GM10266 (cell line): ENCODE data around the gene LAD1.

ENCODE experiments used
- DNase-seq: peaks from one replicate; pipeline ENCODE4 v3.0.0; 2012; ENCODE audit errors: extremely low spot score
- CTCF ChIP-seq: IDR thresholded peaks from 2 replicates; pipeline ENCODE4 v1.5.1; 2012; ENCODE audit warnings: mild to moderate bottlenecking, low read depth; ENCODE audit not compliant: control insufficient read depth, insufficient read depth; ENCODE audit errors: missing control alignments

LAD1 gene

GRCh38 chr1:201359873-201360210 lies 39.3 kb downstream of the LAD1 start:
- no peak for TF ChIP-seq CTCF
- DNase-seq: no peak

GRCh38 chr1:201359031-201359872 lies 39.9 kb downstream of the LAD1 start:
- no peak for DNase-seq
- no peak for TF ChIP-seq CTCF

DNA sequence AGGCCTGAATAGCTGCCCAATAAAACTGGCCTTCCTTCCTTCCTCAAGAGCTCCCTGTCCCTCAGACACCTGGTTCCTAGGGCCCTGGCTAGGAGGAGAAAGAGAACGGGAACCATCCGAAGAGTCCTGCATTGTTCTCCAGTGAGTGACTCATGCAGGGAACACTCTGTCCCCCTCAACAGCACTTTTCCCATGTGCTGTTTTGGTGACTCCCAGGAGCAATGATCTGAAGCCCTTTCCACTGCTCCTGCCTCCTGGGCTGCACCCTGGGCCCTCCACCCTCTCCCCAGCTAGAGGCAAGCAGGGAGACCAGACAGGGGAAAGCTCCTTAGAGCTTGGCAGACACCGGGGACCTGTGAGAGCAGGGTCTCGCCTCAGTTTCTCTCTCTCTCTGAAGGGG lies 40.5 kb downstream of the LAD1 start:
- DNase-seq: no peak
- no peak for TF ChIP-seq CTCF

GRCh38 chr1:201357636-201358348 lies 41.3 kb downstream of the LAD1 start:
- DNase-seq: no peak
- TF ChIP-seq CTCF: no peak

GRCh38 chr1:201357211-201357610 lies 41.9 kb downstream of the LAD1 start:
- no peak for TF ChIP-seq CTCF

DNA sequence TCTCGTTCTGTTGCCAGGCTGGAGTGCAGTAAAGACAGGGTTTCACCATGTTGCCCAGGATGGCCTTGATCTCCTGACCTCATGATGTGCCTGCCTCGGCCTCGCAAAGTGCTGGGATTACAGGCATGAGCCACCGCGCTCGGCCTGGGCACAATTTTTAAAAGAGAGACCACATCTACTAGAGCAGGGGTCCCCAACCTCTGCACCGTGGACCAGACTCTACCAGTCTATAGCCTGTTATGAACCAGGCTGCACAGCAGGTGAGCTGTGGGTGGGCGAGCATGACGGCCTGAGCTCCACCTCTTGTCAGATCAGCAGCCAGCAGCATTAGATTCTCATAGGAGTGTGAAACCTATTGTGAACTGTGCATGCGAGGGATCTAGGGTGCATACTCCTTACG lies 42.4 kb downstream of the LAD1 start:
- TF ChIP-seq CTCF: no peak
- no peak for DNase-seq

More at GRCh38 chr1:201357211-201357610, 41.9 kb downstream of the LAD1 start:
- DNase-seq: no peak

GRCh38 chr1:201356236-201356635 lies 42.9 kb downstream of the LAD1 start:
- no peak for DNase-seq
- no peak for TF ChIP-seq CTCF
